Activated naive CD4-positive, alpha-beta T cell (primary cell): ENCODE results near the gene CNTLN.
"Not testable (repeated sequence)": the region's sequence is repeated elsewhere in the genome, so short reads cannot be mapped to it uniquely, and the experiment has no call there.

Experiments
- DNase-seq, 4 experiments: peaks; one replicate each; lab custom pipeline; 2025; lab: John Stamatoyannopoulos, UW

The CNTLN gene

DNA sequence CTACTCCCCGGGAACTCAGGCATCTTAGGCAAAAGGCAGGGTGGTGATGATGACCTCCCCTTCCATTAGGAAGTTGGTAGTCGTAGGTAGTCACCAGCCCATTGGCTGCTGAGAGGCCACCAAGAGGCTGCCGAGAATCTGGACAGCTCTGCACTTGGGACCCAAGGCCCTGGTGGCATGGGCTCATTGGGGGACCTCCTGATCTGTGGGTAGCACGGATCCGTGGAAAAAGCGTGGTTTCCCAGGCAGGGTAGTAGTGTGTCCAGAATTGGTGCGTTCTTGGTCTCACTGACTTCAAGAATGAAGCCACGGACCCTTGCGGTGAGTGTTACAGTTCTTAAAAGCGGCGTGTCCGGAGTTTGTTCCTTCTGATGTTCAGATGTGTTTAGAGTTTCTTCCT lies 158.8 kb downstream of the CNTLN start:
- DNase-seq, result no peak

DNA sequence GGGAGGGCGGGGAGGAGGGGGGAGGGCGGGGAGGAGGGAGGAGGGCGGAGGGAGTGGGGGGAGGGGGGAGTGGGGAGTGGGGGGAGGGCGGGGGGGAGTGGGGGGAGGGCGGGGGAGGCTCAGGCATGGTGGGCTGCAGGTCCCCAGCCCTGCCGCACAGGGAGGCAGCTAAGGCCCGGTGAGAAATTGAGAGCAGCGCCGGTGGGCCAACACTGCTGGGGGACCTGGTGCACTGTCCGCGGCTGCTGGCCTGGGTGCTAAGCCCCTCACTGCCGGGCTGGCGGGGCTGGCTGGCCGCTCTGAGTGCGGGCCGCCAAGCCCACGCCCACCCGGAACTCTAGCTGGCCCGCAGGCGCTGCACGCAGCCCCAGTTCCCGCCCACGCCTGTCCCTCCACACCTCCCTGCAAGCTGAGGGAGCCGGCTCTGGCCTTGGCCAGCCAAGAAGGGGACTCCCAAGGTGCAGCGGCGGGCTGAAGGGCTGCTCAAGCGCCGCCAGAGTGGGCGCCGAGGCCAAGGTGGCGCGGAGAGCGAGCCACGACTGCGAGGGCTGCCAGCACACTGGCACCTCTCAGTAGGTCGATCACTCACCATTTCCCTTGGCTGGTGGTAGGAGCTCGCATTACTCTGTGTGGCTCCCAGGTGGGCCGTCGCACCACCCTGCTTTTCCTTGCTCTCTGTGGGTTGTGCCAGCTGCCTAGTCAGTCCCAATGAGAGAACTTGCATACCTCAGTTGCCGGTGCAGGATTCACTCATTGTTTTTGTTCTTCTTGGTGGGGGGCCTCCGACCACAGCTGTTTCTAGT lies 160.2 kb downstream of the CNTLN start:
- no peak for DNase-seq

GRCh38 chr9:17315341-17315740 lies 180.5 kb downstream of the CNTLN start:
- no peak for DNase-seq

DNA sequence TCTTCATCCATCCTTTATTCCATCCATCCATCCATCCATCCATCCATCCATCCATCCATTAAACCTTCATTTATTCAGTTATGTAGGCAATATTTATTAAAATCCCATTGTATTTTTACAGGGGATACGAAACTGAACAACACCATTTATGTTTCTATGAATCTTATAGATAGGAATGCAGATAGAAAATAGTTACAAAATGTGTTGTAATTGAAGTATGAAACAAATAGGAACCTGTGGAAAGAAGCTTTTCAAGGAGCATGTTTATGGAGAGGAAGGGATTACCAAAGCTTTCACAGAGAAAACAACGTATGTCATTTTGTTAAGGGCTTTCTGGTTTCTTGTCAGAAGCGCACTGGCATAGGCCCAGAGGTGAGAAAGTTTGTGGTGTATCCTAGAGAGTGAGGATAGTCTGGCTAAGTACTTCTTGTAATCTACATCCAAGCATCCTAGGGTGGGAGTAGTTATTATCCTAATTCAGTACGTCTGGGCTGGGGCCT lies 184.0 kb downstream of the CNTLN start:
- no peak for DNase-seq

- DNase-seq, result no peak
These were observed 185.0 kb downstream of the CNTLN start for GRCh38 chr9:17319864-17320263.

DNA sequence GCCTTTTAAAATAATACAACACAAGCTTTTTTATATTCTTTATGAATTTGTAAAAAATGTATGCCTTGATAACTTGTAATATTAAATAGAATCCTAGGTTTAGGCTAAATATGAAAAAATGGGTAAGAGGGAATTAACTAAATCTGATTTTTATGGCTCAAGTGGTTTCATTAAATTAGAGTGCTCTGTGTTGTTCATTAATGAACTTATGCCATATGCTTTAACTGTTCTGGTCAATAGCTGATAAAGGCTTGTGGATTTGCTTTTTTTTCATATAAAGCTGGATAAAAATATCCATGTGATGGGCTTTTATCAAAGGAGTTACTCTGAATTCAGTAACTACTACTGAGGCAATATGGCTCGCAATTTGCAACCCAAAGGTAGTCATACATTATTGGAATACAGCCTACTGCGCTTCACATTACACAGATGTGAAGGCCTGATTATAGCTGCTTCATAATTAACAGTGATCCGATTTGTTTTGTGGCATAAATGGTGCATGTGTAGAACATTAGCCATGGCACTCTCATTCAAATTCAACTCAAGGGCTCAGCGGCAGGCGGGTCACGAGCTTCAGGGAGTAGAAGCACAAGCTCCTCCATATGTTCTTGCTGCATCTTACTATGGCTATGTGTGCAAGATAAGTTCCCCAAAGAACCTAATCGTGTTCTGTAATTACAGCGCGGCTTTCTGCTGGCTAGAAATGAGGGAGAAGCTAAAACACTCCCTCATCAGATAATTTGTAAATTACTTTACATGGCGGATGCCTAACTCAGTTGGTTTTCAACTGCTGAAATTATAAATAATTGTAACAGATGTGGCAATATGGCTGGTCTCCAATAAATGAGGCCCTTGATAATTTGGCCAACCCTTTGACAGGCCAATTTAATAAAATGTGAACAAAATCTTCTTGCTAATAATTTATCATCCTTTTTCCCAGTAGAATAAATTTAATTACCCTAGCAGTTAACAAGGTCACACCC lies 188.3 kb downstream of the CNTLN start:
- no peak for DNase-seq

DNA sequence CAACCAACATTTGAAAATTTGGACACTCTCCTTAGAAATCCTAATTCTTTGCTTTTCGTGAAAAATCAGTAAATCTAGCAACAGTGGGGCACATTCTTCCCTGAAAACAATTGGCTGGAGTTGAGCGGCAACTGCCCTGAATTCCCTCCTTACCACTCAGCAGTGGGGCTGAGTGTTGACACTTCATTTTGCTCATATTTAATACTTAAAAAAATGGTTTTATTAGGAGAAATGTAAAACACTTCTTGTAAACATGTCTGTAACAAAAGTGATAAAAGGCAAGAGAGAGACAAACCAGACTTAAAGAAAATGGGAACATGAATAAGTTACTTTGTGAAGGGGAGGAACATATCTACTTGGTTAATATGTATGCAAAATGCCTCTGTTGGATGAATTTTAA lies 193.5 kb downstream of the CNTLN start:
- no peak for DNase-seq

GRCh38 chr9:17330097-17330496 lies 195.3 kb downstream of the CNTLN start:
- DNase-seq, result no peak

- no peak for DNase-seq
These were observed 197.3 kb downstream of the CNTLN start for GRCh38 chr9:17332115-17332514.

DNA sequence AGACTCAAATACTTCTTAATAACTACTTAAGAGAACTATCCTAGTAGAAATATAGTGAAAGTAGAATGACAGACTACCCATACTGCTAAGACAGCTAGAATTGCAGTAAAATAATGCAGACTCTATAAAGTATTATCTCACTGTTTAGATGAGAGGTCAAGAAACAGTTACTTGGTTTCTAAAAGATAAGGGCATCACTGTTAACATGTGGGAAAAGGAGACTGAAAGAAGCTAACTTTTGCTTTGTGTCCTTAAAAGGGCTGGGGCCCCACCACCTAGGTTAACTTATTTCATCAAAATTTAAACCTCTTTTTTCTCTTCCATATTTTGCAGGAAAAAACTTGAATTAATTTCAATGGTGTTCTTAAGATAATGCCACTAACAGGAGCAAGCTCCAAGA lies 204.3 kb downstream of the CNTLN start:
- no peak for DNase-seq

- no peak for DNase-seq
These were observed 207.9 kb downstream of the CNTLN start for GRCh38 chr9:17342696-17343095.

DNA sequence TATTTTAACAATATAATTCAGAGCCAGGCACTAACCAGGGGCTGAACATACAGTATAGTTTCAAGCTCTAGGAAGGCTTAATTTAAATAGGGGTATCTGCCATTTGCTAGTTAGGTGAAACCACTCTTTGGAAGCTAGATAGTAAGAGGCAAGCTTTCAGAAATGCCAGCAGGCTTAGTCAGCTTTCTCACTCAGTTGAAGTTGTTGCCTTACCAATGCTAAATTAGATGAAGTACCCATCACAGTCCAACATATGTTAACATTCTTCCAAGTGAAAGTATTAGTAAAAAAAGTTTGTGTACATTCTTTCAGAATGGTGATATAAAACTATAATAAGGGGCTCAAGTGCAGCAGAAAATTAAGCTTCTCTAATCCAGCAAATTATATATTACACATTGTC lies 215.0 kb downstream of the CNTLN start:
- no peak for DNase-seq

- DNase-seq, result not testable (repeated sequence)
These were observed 219.2 kb downstream of the CNTLN start for GRCh38 chr9:17354006-17354405.

GRCh38 chr9:17361378-17361777 lies 226.5 kb downstream of the CNTLN start:
- DNase-seq, result no peak

DNA sequence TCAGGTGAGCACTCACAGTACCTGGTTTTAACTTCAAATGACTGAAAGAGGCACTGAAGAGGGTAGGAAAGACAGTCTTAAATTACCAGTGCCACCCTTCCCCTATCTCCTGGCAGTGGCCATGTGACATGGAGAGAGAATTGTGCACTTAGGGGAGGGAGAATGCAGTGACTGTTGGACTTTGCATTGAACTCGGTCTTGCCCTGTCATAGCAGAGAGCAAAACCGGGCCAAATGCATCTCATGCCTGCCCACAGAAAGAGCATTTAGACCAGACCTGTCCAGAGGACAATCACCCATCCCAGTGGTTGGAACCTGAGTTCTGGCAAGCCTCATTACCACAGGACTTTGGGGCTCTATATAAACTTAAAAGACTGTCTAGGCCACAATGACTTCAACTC lies 232.2 kb downstream of the CNTLN start:
- no peak for DNase-seq

DNA sequence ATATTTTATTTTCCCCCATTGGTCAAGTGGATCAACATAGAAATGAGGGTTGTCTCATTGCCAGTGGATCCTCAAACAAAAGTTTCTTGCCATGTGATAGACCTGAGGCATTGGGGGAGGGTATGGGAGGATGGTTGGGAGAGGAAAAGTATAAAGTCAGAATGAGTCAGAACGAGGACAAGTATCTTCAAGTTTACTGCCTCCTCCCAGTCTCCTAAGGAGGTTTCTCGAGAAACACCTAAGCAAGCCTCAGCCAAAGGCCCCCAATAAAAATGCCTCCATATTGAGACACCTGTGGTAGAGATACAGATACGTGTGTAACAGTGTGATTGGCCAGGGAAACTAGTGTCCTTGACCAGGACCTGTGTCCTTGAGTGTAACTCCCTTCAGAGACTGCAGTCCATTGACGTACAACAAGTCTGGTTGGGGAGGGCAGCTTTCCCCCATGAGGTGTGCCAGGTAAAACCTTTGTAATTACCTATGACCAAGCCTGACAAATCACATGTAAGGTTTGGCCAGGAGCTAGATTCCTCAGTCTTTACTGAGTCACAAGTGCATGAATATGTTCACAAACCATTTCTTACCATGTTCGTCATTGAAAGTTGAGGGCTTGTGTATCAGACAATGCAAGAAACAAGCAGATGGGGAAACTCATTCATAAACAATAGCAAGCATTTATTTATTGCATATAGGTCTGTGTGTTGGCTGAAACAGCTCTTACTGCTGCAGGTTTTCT lies 245.5 kb downstream of the CNTLN start:
- DNase-seq, result no peak

GRCh38 chr9:17387565-17387964 lies 252.7 kb downstream of the CNTLN start:
- DNase-seq, result no peak

- DNase-seq, result no peak
These were observed 254.2 kb downstream of the CNTLN start for GRCh38 chr9:17389026-17389425.

DNA sequence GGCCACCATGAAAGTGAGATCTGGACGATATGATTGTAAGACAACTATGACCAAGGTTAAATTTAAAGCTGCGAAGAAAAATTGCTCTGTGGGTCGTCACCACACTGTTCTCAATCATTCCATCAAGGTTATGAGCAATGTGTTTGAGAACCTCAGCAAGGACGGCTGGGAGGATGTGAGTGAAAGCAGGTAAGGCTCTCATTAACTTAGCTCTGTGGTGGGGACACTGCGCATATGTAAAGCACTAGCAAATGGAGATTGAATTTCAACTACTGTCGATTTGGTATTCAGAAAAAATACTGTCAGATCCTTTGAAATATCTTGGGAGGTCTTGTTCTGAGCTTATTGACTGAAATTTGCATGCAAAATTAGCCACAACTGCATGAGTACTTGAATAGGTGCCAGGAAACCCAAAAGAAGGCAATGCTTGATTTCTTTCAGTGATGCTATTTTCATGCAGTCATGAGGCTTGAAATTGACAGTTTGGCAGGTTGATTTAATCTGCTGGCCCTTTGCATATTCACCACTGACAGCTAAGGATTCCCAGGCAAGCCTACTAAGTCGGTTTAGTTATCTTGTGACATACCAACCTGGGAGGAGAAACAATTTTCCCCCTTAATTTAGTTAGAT lies 260.2 kb downstream of the CNTLN start:
- DNase-seq, result no peak

DNA sequence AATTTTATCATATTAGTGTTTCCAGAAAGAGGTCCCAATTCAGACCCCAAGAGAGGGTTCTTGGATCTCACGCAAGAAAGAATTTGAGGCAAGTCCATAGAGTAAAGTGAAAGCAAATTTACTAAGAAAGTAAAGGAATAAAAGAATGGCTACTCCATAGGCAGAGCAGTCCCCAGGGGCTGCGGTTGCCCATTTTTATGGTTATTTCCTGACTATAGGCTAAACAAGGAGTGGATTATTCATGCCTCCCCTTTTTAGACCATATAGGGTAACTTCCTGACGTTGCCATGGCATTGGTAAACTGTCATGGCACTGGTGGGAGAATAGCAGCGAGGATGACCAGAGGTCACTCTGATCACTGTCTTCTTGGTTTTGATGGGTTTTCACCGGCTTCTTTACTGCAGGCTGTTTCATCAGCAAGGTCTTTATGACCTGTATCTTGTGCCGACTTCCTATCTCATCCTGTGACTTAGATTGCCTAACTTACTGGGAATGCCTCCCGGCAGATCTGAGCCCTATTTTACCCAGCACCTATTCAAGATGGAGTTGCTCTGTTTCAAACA lies 262.4 kb downstream of the CNTLN start:
- DNase-seq, result not testable (repeated sequence)

DNA sequence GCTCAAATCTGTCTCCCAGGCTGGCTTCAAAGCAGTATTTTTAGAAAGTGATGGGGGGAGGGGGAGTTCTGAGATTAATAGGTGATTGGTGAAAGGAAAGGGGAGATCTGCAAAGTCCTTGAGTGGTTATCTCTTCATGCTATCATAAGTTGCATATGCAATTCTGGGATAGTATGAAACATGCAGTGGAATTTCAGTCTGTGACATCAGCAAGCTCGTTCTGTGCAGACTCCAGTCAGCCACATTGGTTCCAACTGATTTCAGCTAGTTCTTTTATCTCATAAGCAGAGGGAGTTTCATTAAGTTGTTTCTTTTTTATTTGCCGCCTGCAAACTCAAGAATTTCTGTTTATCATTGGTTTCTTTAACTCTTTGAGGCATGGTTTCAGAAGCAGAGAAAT lies 263.5 kb downstream of the CNTLN start:
- DNase-seq, result no peak
